OCI-LY3 (cell line): Measurements from ENCODE around the gene LPAR2.

ENCODE experiments used
- H2AFZ ChIP-seq: fragments of 200-600, 300-600 bp; shearing (Covaris generic); 2 replicates; pipeline ENCODE4 v1.6.0; 2014; ENCODE audit warnings: antibody characterized with exemption, low read depth, low read length
- H3K27ac ChIP-seq: fragments of 200-600, 300-600 bp; sonication (generic); 2 replicates; pipeline ENCODE4 v1.5.1; 2014; ENCODE audit warnings: mild to moderate bottlenecking, low read length, moderate library complexity, mixed read lengths
- H3K27me3 ChIP-seq: fragments of 200-600, 300-600 bp; sonication (generic); 2 replicates; pipeline ENCODE4 v1.6.1; 2014; ENCODE audit warnings: low read depth, low read length, mixed read lengths
- H3K36me3 ChIP-seq: fragments of 200-600, 300-600 bp; sonication (generic); replicated peaks from 2 replicates; pipeline ENCODE3; 2014; ENCODE audit warnings: low read depth, low read length, mixed read lengths
- H3K4me1 ChIP-seq: fragments of 300-600, 200-600 bp; sonication (generic); 2 replicates; pipeline ENCODE4 v1.6.1; 2014; ENCODE audit warnings: low read length, mixed read lengths
- H3K4me2 ChIP-seq: fragments of 200-600, 300-600 bp; sonication (generic); 2 replicates; pipeline ENCODE4 v1.6.1; 2014; ENCODE audit warnings: low read length, mixed read lengths
- H3K4me3 ChIP-seq: fragments of 300-600, 200-600 bp; sonication (generic); 2 replicates; pipeline ENCODE4 v1.5.1; 2014; ENCODE audit warnings: antibody characterized with exemption, mild to moderate bottlenecking, low read length, moderate library complexity
- H3K79me2 ChIP-seq: fragments of 300-600, 200-600 bp; shearing (Covaris generic); 2 replicates; pipeline ENCODE4 v1.6.1; 2014; ENCODE audit warnings: mild to moderate bottlenecking, low read length, mixed read lengths
- H3K9ac ChIP-seq: fragments of 300-600, 200-600 bp; shearing (Covaris generic); 2 replicates; pipeline ENCODE4 v1.6.0; 2014; ENCODE audit warnings: mild to moderate bottlenecking, low read length, moderate library complexity
- H3K9me3 ChIP-seq: fragments of 200-600, 300-600 bp; shearing (Covaris generic); 2 replicates; pipeline ENCODE4 v1.6.1; 2014; ENCODE audit warnings: low read length, mixed read lengths; ENCODE audit not compliant: insufficient read depth
- H4K20me1 ChIP-seq: fragments of 200-600, 300-600 bp; sonication (generic); 2 replicates; pipeline ENCODE4 v1.6.1; 2016; ENCODE audit warnings: low read length, mixed read lengths; ENCODE audit not compliant: insufficient read depth
- EZH2phosphoT487 ChIP-seq: fragments of 200-600 bp; shearing (Covaris generic); IDR thresholded peaks from 2 replicates; pipeline ENCODE4 v1.6.1; 2018; ENCODE audit warnings: antibody characterized with exemption, mixed run types, low read depth
- TF ChIP-seq, protein P1 (sequence below): fragments of 200-600, 300-600 bp; sonication (generic); IDR thresholded peaks from 2 replicates; pipeline ENCODE4 v1.5.1; 2014; ENCODE audit warnings: antibody characterized with exemption, low read length, low read depth

The LPAR2 gene

DNA sequence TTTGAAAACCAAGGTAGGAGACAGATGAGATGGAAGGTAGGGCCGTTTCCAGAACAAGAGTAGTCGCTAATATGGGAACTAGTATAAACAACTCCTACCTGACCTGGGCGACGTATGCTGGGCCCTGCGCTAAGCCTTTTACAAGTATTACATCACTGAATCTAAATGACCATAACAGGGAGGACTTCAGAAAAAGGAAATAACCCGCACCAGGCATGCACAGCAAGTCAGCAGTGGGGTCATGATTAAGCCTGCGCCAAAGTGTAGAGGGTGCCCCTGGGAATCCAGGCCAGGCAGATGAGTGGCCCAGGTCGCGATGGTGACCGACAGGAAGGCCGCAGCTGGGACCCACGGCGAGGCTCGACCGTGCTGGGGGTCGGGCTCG, 34.8 kb upstream of the LPAR2 start:
- Histone ChIP-seq H3K4me1 (peaks cover 20% of the 10 kb centered on the region), H2AFZ (no peak overlapping the region)
- no peak for TF ChIP-seq EZH2phosphoT487
- TF ChIP-seq, protein P1, sequence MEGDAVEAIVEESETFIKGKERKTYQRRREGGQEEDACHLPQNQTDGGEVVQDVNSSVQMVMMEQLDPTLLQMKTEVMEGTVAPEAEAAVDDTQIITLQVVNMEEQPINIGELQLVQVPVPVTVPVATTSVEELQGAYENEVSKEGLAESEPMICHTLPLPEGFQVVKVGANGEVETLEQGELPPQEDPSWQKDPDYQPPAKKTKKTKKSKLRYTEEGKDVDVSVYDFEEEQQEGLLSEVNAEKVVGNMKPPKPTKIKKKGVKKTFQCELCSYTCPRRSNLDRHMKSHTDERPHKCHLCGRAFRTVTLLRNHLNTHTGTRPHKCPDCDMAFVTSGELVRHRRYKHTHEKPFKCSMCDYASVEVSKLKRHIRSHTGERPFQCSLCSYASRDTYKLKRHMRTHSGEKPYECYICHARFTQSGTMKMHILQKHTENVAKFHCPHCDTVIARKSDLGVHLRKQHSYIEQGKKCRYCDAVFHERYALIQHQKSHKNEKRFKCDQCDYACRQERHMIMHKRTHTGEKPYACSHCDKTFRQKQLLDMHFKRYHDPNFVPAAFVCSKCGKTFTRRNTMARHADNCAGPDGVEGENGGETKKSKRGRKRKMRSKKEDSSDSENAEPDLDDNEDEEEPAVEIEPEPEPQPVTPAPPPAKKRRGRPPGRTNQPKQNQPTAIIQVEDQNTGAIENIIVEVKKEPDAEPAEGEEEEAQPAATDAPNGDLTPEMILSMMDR: no peak

DNA sequence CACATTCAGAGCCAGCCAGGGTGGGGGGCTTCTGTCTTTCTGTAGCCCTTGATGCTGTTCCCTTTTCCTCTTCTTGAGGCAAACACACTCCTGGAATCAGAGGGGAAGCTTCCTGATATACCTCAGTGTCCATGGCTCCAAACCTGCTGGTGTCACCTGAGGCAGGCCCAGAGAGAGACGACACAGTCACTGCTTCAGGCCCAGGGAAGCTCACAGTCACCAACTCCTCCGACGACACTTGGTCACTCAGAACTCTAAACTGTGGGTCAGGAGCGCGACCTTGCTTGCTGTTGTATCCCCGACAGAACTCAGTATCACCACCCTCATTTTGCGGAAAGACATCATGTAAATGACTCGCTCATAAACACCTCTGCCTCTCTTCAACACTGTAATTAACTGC, 34.3 kb upstream of the LPAR2 start:
- H3K9ac ChIP-seq: peak overlapping the region; percentile 76
- TF ChIP-seq, protein P1: no peak
- no peak for TF ChIP-seq EZH2phosphoT487

More for the DNA sequence above, 34.8 kb upstream of the LPAR2 start:
- H3K36me3 ChIP-seq: peaks cover 24% of the 10 kb centered on the region
- peak overlapping the region; percentile 93 for H3K27ac ChIP-seq
- no peaks in the 10 kb centered on the region for H4K20me1 ChIP-seq
- H3K4me3 ChIP-seq: peak overlapping the region; percentile 80
- H3K9ac ChIP-seq: peak overlapping the region; percentile 76
- no peaks in the 10 kb centered on the region for H3K27me3 ChIP-seq
- H3K9me3 ChIP-seq: no peaks in the 10 kb centered on the region
- H3K4me2 ChIP-seq: peak overlapping the region; percentile 94
- H3K79me2 ChIP-seq: peaks cover 56% of the 10 kb centered on the region

DNA sequence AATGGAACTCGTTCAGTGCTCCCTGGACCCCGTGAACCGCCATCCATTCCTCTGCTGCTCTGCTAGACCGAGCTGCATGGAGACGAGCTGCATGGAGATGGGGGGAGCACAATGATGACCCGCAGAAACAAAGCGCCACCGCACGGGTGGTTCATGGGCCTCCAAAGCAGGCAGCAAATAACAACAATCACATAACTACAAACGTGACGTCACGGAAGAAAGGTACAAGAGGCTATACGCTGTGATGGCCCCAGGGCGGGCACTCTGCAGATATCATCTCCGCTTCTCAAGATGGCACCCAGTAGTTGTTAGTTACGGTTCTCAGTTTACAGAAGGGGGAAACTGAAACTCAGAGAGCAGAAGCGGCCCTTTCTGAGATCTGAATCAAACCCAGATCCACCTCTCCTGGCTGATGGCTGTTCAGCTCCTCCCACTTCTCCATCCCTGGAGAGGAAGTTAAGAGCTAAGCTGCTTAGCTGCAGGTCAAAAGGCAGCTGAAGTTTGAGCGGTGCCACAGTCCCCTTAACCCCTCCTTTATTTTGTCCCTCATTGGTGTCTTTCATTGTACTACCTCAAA, 33.7 kb upstream of the LPAR2 start:
- Histone ChIP-seq H3K9ac (peak overlapping the region; percentile 93), H4K20me1 (no peaks in the 10 kb centered on the region), H3K36me3 (peaks cover 34% of the 10 kb centered on the region), H3K4me2 (peak overlapping the region; percentile 94), H3K4me3 (peak overlapping the region; percentile 80), H3K27me3 (no peaks in the 10 kb centered on the region), H3K9me3 (no peaks in the 10 kb centered on the region), H3K27ac (peak overlapping the region; percentile 93), H2AFZ (no peak overlapping the region), H3K4me1 (peaks cover 15% of the 10 kb centered on the region), H3K79me2 (peaks cover 56% of the 10 kb centered on the region)
- TF ChIP-seq, protein P1: no peak
- no peak for TF ChIP-seq EZH2phosphoT487

More for the DNA sequence above, 34.3 kb upstream of the LPAR2 start:
- peaks cover 15% of the 10 kb centered on the region for H3K4me1 ChIP-seq
- no peaks in the 10 kb centered on the region for H3K27me3 ChIP-seq
- H3K9me3 ChIP-seq: no peaks in the 10 kb centered on the region
- peaks cover 29% of the 10 kb centered on the region for H3K36me3 ChIP-seq
- peak overlapping the region; percentile 94 for H3K4me2 ChIP-seq
- H3K4me3 ChIP-seq: peak overlapping the region; percentile 80
- no peak overlapping the region for H2AFZ ChIP-seq
- peak overlapping the region; percentile 93 for H3K27ac ChIP-seq
- H4K20me1 ChIP-seq: no peaks in the 10 kb centered on the region
- peaks cover 56% of the 10 kb centered on the region for H3K79me2 ChIP-seq

DNA sequence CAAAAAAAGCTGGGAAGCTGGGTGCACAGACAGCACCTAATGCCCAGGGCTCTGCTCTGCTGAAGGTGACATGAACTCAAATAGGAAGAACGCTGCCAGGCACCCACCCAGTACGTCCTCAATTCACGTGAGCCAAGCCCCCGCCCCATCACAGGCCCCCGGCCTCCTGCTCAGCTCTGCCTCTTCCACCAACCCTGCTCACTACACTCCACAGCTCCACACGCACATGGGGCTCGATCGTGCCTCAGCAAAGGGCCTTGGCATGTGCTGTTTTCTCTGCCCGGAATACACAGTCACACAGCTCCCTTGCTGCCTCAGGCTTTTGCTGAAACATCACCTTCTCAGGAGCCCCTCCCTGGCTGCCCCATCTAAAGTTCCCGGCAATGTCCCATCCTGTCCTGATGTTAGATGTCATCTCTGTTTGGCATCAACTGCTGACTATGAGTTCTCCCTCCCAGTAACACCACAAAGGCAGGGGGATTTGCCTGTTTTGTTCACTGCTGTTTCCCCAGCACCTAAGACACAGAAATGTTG, 33.2 kb upstream of the LPAR2 start:
- Histone ChIP-seq H4K20me1 (no peaks in the 10 kb centered on the region), H3K27me3 (no peaks in the 10 kb centered on the region), H2AFZ (no peak overlapping the region), H3K4me2 (peak overlapping the region; percentile 94), H3K79me2 (peaks cover 56% of the 10 kb centered on the region), H3K9ac (peak overlapping the region; percentile 93), H3K4me1 (peaks cover 15% of the 10 kb centered on the region), H3K4me3 (peak overlapping the region; percentile 80), H3K27ac (peak overlapping the region; percentile 93), H3K9me3 (no peaks in the 10 kb centered on the region), H3K36me3 (peaks cover 40% of the 10 kb centered on the region)
- TF ChIP-seq, protein P1: no peak
- TF ChIP-seq EZH2phosphoT487: no peak
